IMR-90 (cell line): ENCODE results near the gene MAGI1. TPM values are rescaled to one million over a fixed set of nuclear protein-coding genes. Genes with fewer than 3 reads are reported as not detected.

ENCODE experiments used
- ATAC-seq: fragments of 200-7000 bp; cut with Tn5 transposase; 2 replicates; pipeline ENCODE4 v1.9.1; 2020; ENCODE audit warnings: low read depth, mild to moderate bottlenecking, moderate library complexity
- BruUV-seq: library from RNA; stranded (reverse); fragments of 400-500 nt; replicated peaks from 2 replicates; lab custom pipeline; 2021; lab: Mats Ljungman, UMichigan
- CTCF ChIA-PET: fragments of 300-600 bp; formaldehyde crosslinking; extraction: SDS; loops from one replicate; lab custom pipeline; 2021; ENCODE audit warnings: antibody characterized with exemption; lab: Yijun Ruan, JAX
- POLR2A ChIA-PET: fragments of 300-600 bp; sonication (Branson Sonifier 250); formaldehyde crosslinking; loops from one replicate; lab custom pipeline; 2022; ENCODE audit warnings: antibody characterized with exemption; ENCODE audit not compliant: unreplicated experiment; lab: Charles Lee
- DNase-seq: peaks from one replicate; pipeline ENCODE4 v3.0.0; 2013
- H2AFZ ChIP-seq: replicated peaks from 2 replicates; pipeline ENCODE3; 2013; ENCODE audit warnings: low read length, mild to moderate bottlenecking; ENCODE audit not compliant: poor library complexity
- H2AK5ac ChIP-seq: 2 replicates; pipeline ENCODE4 v1.6.1; 2013; ENCODE audit warnings: low read depth, low read length, inconsistent platforms
- H2AK9ac ChIP-seq: replicated peaks from 2 replicates; pipeline ENCODE3; 2013; ENCODE audit warnings: mild to moderate bottlenecking, low read depth, low read length, moderate library complexity; ENCODE audit not compliant: poor library complexity
- H2BK120ac ChIP-seq: 2 replicates; pipeline ENCODE4 v1.6.1; 2013; ENCODE audit warnings: low read depth, low read length, inconsistent platforms
- H2BK15ac ChIP-seq: 3 replicates; pipeline ENCODE4 v1.6.1; 2013; ENCODE audit warnings: low read depth, low read length, inconsistent platforms
- H2BK20ac ChIP-seq: 2 replicates; pipeline ENCODE4 v1.6.1; 2013; ENCODE audit warnings: low read depth, mild to moderate bottlenecking, inconsistent platforms, low read length, moderate library complexity
- H2BK5ac ChIP-seq: 2 replicates; pipeline ENCODE4 v1.6.1; 2013; ENCODE audit warnings: mild to moderate bottlenecking, low read depth, low read length, inconsistent platforms; ENCODE audit not compliant: poor library complexity, severe bottlenecking
- H3K14ac ChIP-seq: replicated peaks from 2 replicates; pipeline ENCODE4 v1.6.1; 2013; ENCODE audit warnings: low read depth, low read length, inconsistent platforms
- H3K18ac ChIP-seq: 2 replicates; pipeline ENCODE4 v1.6.1; 2013; ENCODE audit warnings: low read depth, low read length, control low read depth
- H3K23ac ChIP-seq: 2 replicates; pipeline ENCODE4 v1.6.1; 2013; ENCODE audit warnings: low read depth, low read length, inconsistent platforms
- H3K27ac ChIP-seq: 2 replicates; pipeline ENCODE4 v1.5.1; 2013; ENCODE audit warnings: mild to moderate bottlenecking, control low read depth, low read length; ENCODE audit not compliant: insufficient read depth
- H3K27me3 ChIP-seq: 2 replicates; pipeline ENCODE4 v1.6.1; 2013; ENCODE audit warnings: low read length; ENCODE audit not compliant: control insufficient read depth, insufficient read depth
- H3K36me3 ChIP-seq: 2 replicates; pipeline ENCODE4 v1.6.1; 2013; ENCODE audit warnings: low read length, mixed read lengths; ENCODE audit not compliant: control insufficient read depth, insufficient read depth
- H3K4ac ChIP-seq: 2 replicates; pipeline ENCODE4 v1.6.1; 2013; ENCODE audit warnings: low read depth, low read length, inconsistent platforms
- H3K4me1 ChIP-seq: 2 replicates; pipeline ENCODE4 v1.6.1; 2013; ENCODE audit warnings: low read length, mixed read lengths; ENCODE audit not compliant: control insufficient read depth, insufficient read depth
- H3K4me2 ChIP-seq: 2 replicates; pipeline ENCODE4 v1.6.1; 2013; ENCODE audit warnings: low read depth, mild to moderate bottlenecking, control low read depth, low read length, moderate library complexity
- H3K4me3 ChIP-seq: 2 replicates; pipeline ENCODE4 v1.5.1; 2013; ENCODE audit warnings: low read depth, mild to moderate bottlenecking, control low read depth, low read length, moderate library complexity; ENCODE audit not compliant: insufficient read depth
- H3K56ac ChIP-seq: 2 replicates; pipeline ENCODE4 v1.6.1; 2013; ENCODE audit warnings: low read length, inconsistent platforms; ENCODE audit not compliant: insufficient read depth; ENCODE audit errors: extremely low read depth
- H3K79me1 ChIP-seq, 2 experiments: 2 replicates each; pipeline ENCODE4 v1.6.1; 2013; ENCODE audit warnings: low read length in 2 of 2, inconsistent platforms in 1 of 2, low read depth in 1 of 2
- H3K9ac ChIP-seq: 2 replicates; pipeline ENCODE4 v1.6.1; 2013; ENCODE audit warnings: low read depth, low read length, control low read depth
- H3K9me1 ChIP-seq: 2 replicates; pipeline ENCODE4 v1.6.1; 2013; ENCODE audit warnings: low read length, inconsistent platforms; ENCODE audit not compliant: insufficient read depth
- H3K9me3 ChIP-seq: 2 replicates; pipeline ENCODE4 v1.6.1; 2013; ENCODE audit warnings: low read length; ENCODE audit not compliant: control insufficient read depth, insufficient read depth
- H4K20me1 ChIP-seq: 2 replicates; pipeline ENCODE4 v1.6.1; 2013; ENCODE audit warnings: low read length, inconsistent platforms; ENCODE audit not compliant: insufficient read depth
- H4K5ac ChIP-seq: 2 replicates; pipeline ENCODE4 v1.6.1; 2013; ENCODE audit warnings: mild to moderate bottlenecking, low read depth, low read length, control low read depth
- H4K8ac ChIP-seq, 2 experiments: 2 replicates each; pipeline ENCODE4 v1.6.1; 2013; ENCODE audit warnings: low read depth in 2 of 2, low read length in 2 of 2, control low read depth in 1 of 2, inconsistent platforms in 1 of 2
- H4K91ac ChIP-seq: 2 replicates; pipeline ENCODE4 v1.6.1; 2013; ENCODE audit warnings: low read depth, low read length, inconsistent platforms; ENCODE audit not compliant: insufficient read depth
- MAFK ChIP-seq: IDR thresholded peaks from 2 replicates; pipeline ENCODE4 v1.6.1; 2012; ENCODE audit warnings: low read depth, low read length, improper control_type of control experiment
- RFX5 ChIP-seq: IDR thresholded peaks from 2 replicates; pipeline ENCODE4 v1.8.0; 2012; ENCODE audit warnings: low read depth, mild to moderate bottlenecking, low read length, moderate library complexity
- WGBS, 2 experiments: methylation state at CpG; one replicate each; pipeline versions ENCODE4 v1.1.5 to v1.1.7; 2013; ENCODE audit warnings: missing lambda C conversion rate in 2 of 2; ENCODE audit not compliant: insufficient read length in 1 of 2; ENCODE audit errors: extremely low coverage in 2 of 2; 5-methylcytosine and 5-hydroxymethylcytosine counted together
- dilution Hi-C: fragments of 300-500 bp; cut with HindIII; formaldehyde crosslinking; loops from one replicate; pipeline ENCODE4 v1.14.3; 2018; ENCODE audit warnings: low sequenced_read_pairs; ENCODE audit not compliant: unreplicated experiment
- in situ Hi-C: fragments of 300-500 bp; cut with MboI; formaldehyde crosslinking; loops from 3 replicates; pipeline ENCODE4 v1.14.3; 2019; ENCODE audit warnings: low sequenced_read_pairs, inconsistent platforms, mixed read lengths
- intact Hi-C: fragments of 100-400 bp; cut with micrococcal nuclease; formaldehyde crosslinking; loops from 2 replicates; pipeline ENCODE4 v1.10.0; 2022
- polyA plus RNA-seq, 3 experiments: library from polyadenylated mRNA; depleted of rRNA; stranded (reverse); fragments of >200 nt; gene quantifications; 2 replicates each; pipeline ENCODE4 v1.2.3, GENCODE V29; 2012; ENCODE audit warnings: low replicate concordance in 1 of 3
- total RNA-seq: library from RNA; depleted of rRNA; stranded (reverse); fragments of >200 nt; gene quantifications from 2 replicates; pipeline ENCODE4 v1.2.3, GENCODE V29; 2012

The MAGI1 gene
- total and polyA plus RNA-seq, 2 of the 4 experiments (the other 2 are of a cell fraction), result 14.5 to 24.2 TPM

- TF ChIP-seq RFX5 (no peak), MAFK (no peak)
- ChIA-PET POLR2A (no interaction called here), CTCF (no interaction called here)
- H3K36me3 ChIP-seq, result no peaks in the 10 kb centered on the region
- in situ Hi-C loops (no loop called here), intact Hi-C loops (no loop called here), dilution Hi-C loops (no loop called here)
- no peak overlapping the region for H4K91ac ChIP-seq
- 0 out of 2 replicates have a peak overlapping the region, but pooled peaks have one; percentile 49 for H3K4me2 ChIP-seq
- peaks cover 7% of the 10 kb centered on the region for H3K9me1 ChIP-seq
- no peak overlapping the region for H4K5ac ChIP-seq
- H3K4ac ChIP-seq, result no peak overlapping the region
- BruUV-seq, result no TSS peak
- H2AFZ ChIP-seq, result no peak overlapping the region
- H2BK120ac ChIP-seq, result no peak overlapping the region
- H2BK15ac ChIP-seq, result no peak overlapping the region
- no peaks in the 10 kb centered on the region for H3K9me3 ChIP-seq
- 40% methylated on average over 1 of the region's 8 CpGs; no CpG with 5 or more reads in 1 of the 2 experiments for WGBS, 2 experiments
- H3K27ac ChIP-seq, result no peak overlapping the region
- no peak overlapping the region for H3K18ac ChIP-seq
- no peak overlapping the region for H4K8ac ChIP-seq
- ATAC-seq (0 out of 2 replicates have a peak, but pooled peaks have one; percentile 11), DNase-seq (peak; percentile 41)
- peaks cover 6% of the 10 kb centered on the region; the same call in 1 of the 2 replicates for H4K20me1 ChIP-seq
- H3K27me3 ChIP-seq, result no peaks in the 10 kb centered on the region
- H2BK20ac ChIP-seq, result no peak overlapping the region
- H2AK5ac ChIP-seq, result no peak overlapping the region; the same call in 1 of the 2 replicates
- H2AK9ac ChIP-seq, result no peak overlapping the region
- no peak overlapping the region for H3K23ac ChIP-seq
- H2BK5ac ChIP-seq, result no peak overlapping the region
- H3K4me1 ChIP-seq, result peaks cover 4% of the 10 kb centered on the region
- no peak overlapping the region for H3K9ac ChIP-seq
- H3K4me3 ChIP-seq, result no peak overlapping the region
- H3K79me1 ChIP-seq, result peaks cover 18 to 42% of the 10 kb centered on the region in 2 experiments
- H3K14ac ChIP-seq, result 0 out of 2 replicates have a peak overlapping the region, but pooled peaks have one; percentile 20
- no peak overlapping the region for H3K56ac ChIP-seq
Observed at GRCh38 chr3:65793495-65794200, 245.1 kb downstream of the MAGI1 start.
